ENCODE results near the gene TWF2. TPM values are rescaled to one million over a fixed set of nuclear protein-coding genes. Genes with fewer than 3 reads are reported as not detected.

The TWF2 gene
- total and polyA plus RNA-seq, 10 of the 15 experiments (the other 5 are each of a cell fraction or from before 2014, with no cell fraction given), result 0.16 to 106 (median 68.5) TPM

DNA sequence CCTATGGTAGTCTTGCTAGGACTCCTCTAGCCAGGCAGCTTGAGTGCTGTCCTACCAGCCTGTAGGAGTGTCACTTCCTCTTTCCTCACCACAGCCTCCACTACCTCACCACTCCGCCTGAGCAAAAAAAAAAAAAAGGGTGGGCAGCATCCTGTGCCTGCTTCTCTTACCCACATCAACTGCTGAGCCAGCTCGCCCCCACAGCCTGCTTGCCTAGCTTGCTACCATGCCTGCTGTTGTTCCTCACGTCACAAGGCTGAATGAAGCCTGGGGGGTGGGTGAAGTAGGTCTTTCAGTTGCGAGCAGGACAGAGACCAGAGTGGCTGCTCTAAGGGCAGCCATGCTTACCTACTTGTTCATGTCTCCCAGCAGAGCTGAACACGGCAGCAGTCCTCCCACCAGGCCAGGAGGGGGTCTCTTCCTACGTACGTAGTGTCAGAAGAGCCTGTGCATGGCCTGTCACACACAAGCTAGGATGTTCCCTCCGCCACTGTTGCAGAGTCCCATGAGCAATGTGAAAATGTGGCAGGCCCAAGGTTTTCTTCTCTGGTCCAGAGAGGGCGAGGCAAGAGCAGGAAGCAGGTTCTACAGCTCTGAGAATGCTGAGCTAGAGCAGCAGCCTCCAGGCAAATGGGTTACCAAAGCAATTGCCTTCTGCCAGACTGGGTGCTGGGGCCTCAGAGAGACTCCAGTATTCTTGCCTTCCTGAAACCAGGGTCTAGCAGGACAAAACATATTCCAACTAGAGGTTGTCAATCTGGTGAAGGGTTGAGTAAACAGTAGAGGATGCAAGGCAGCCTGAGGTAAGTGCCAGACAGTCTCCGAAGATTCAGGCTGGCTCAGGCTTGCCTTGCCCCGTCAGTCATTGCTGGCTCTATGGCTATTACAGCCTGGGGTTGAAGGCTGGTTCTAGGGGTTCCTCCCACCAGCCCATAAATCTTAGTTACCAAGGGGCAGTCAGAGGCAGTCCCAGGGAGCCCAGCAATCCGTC is 14.7 kb upstream of the TWF2 start:
- peak overlapping the region; percentile 88 for H3K27ac ChIP-seq (ENCODE audit: control insufficient read depth, insufficient read depth)
- peak overlapping the region; percentile 79 for H3K4me2 ChIP-seq (ENCODE audit: control insufficient read depth, insufficient read depth)
- no TSS peak for BruUV-seq (replicated peaks)
- H2AFZ ChIP-seq (ENCODE audit: control insufficient read depth, low read depth, low read length), result no peak overlapping the region; the same call in 1 of the 2 replicates
- H3K4me1 ChIP-seq (ENCODE audit: control insufficient read depth, insufficient read depth, low read length), result peaks cover 18% of the 10 kb centered on the region
- H3K27me3 ChIP-seq (replicated peaks in 1 of 2; ENCODE audit: control insufficient read depth in 2 of 2, insufficient read depth in 2 of 2, low read length in 1 of 2), result no peaks in the 10 kb centered on the region
- peaks cover 40 to 48% of the 10 kb centered on the region in 2 experiments for H3K36me3 ChIP-seq (ENCODE audit: control insufficient read depth in 2 of 2, insufficient read depth in 2 of 2, low read length in 1 of 2)
- peak overlapping the region; percentile 22 for H3K9ac ChIP-seq (ENCODE audit: control insufficient read depth, insufficient read depth, low read length)
- no peak overlapping the region for H3K4me3 ChIP-seq
- peak; percentile 97 for FAIRE-seq
- DNase-seq (ENCODE audit: low read depth, low spot score), result peak; percentile 85
- 22% methylated on average over 12 of the region's 12 CpGs for WGBS (ENCODE audit: insufficient coverage, insufficient replicate concordance, low lambda C conversion rate, missing lambda C conversion rate)
- no peaks in the 10 kb centered on the region for H3K9me3 ChIP-seq (replicated peaks; ENCODE audit: control insufficient read depth, insufficient read depth, low read length)
- H3K79me2 ChIP-seq (ENCODE audit: control insufficient read depth, insufficient read depth, low read length), result peaks cover 4% of the 10 kb centered on the region
- intact Hi-C loops (cut with micrococcal nuclease; ENCODE audit: unreplicated experiment) (no loop called here), in situ Hi-C loops (cut with MboI) (no loop called here)
- H4K20me1 ChIP-seq (ENCODE audit: control insufficient read depth, insufficient read depth), result no peaks in the 10 kb centered on the region
- CTCF ChIA-PET, result interaction anchor here (0.7 to 3.7 kb wide), 17 partner anchors 9 to 639 kb away, joined by 3 to 20 read pairs (median 5); partner anchors contain the start of genes PPM1M, TLR9 and WDR82
- SMC1A ChIA-PET (ENCODE audit: uncharacterized antibody, unreplicated experiment), result interaction anchor here (0.6 to 3.5 kb wide), 16 partner anchors 10 to 99 kb away, joined by 3 to 30 read pairs (median 6); partner anchors contain the start of genes POC1A, TLR9, TWF2 and WDR82
- peak; percentile 98 for ATAC-seq
- POLR2A ChIA-PET, result interaction anchor here (0.6 to 7.8 kb wide), 14 partner anchors 9 to 696 kb away, joined by 3 to 60 read pairs (median 4); partner anchors contain the start of genes TLR9, TWF2 and WDR82
- RAD21 ChIA-PET (ENCODE audit: unreplicated experiment), result interaction anchor here (0.7 to 2.2 kb wide), 13 partner anchors 10 to 271 kb away, joined by 3 to 20 read pairs (median 7); partner anchors contain the start of genes GLYCTK, TLR9, TWF2 and WDR82
- no peak for TF ChIP-seq ZNF217 (IDR thresholded peaks at IDR 0.05)
- no peak for TF ChIP-seq ESRRA (IDR thresholded peaks at IDR 0.05; ENCODE audit: low read length)
- no peak for TF ChIP-seq CBX3 (IDR thresholded peaks at IDR 0.05; ENCODE audit: borderline replicate concordance, low read depth)
- TF ChIP-seq, protein P1, sequence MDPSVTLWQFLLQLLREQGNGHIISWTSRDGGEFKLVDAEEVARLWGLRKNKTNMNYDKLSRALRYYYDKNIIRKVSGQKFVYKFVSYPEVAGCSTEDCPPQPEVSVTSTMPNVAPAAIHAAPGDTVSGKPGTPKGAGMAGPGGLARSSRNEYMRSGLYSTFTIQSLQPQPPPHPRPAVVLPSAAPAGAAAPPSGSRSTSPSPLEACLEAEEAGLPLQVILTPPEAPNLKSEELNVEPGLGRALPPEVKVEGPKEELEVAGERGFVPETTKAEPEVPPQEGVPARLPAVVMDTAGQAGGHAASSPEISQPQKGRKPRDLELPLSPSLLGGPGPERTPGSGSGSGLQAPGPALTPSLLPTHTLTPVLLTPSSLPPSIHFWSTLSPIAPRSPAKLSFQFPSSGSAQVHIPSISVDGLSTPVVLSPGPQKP (IDR thresholded peaks at IDR 0.05; ENCODE audit: low read depth, low read length), result no peak
- no peak for TF ChIP-seq BRCA1 (IDR thresholded peaks at IDR 0.05; ENCODE audit: low read depth, low read length)
- TF ChIP-seq, protein P2, sequence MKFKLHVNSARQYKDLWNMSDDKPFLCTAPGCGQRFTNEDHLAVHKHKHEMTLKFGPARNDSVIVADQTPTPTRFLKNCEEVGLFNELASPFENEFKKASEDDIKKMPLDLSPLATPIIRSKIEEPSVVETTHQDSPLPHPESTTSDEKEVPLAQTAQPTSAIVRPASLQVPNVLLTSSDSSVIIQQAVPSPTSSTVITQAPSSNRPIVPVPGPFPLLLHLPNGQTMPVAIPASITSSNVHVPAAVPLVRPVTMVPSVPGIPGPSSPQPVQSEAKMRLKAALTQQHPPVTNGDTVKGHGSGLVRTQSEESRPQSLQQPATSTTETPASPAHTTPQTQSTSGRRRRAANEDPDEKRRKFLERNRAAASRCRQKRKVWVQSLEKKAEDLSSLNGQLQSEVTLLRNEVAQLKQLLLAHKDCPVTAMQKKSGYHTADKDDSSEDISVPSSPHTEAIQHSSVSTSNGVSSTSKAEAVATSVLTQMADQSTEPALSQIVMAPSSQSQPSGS (IDR thresholded peaks at IDR 0.05; ENCODE audit: low read length), result peak; percentile 79; the same call in 1 of the 2 replicates
- TF ChIP-seq, protein P3, sequence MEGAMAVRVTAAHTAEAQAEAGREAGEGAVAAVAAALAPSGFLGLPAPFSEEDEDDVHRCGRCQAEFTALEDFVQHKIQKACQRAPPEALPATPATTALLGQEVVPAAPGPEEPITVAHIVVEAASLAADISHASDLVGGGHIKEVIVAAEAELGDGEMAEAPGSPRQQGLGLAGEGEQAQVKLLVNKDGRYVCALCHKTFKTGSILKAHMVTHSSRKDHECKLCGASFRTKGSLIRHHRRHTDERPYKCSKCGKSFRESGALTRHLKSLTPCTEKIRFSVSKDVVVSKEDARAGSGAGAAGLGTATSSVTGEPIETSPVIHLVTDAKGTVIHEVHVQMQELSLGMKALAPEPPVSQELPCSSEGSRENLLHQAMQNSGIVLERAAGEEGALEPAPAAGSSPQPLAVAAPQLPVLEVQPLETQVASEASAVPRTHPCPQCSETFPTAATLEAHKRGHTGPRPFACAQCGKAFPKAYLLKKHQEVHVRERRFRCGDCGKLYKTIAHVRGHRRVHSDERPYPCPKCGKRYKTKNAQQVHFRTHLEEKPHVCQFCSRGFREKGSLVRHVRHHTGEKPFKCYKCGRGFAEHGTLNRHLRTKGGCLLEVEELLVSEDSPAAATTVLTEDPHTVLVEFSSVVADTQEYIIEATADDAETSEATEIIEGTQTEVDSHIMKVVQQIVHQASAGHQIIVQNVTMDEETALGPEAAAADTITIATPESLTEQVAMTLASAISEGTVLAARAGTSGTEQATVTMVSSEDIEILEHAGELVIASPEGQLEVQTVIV (IDR thresholded peaks at IDR 0.05; ENCODE audit: borderline replicate concordance, partially characterized antibody), result no peak
- no peak for TF ChIP-seq NR2C2 (IDR thresholded peaks at IDR 0.05; ENCODE audit: borderline replicate concordance, control insufficient read depth, insufficient read length, low read depth)
- TF ChIP-seq LARP7 (IDR thresholded peaks at IDR 0.05), result no peak
- TF ChIP-seq, protein P4, sequence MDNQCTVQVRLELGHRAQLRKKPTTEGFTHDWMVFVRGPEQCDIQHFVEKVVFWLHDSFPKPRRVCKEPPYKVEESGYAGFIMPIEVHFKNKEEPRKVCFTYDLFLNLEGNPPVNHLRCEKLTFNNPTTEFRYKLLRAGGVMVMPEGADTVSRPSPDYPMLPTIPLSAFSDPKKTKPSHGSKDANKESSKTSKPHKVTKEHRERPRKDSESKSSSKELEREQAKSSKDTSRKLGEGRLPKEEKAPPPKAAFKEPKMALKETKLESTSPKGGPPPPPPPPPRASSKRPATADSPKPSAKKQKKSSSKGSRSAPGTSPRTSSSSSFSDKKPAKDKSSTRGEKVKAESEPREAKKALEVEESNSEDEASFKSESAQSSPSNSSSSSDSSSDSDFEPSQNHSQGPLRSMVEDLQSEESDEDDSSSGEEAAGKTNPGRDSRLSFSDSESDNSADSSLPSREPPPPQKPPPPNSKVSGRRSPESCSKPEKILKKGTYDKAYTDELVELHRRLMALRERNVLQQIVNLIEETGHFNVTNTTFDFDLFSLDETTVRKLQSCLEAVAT (IDR thresholded peaks at IDR 0.05), result peak; percentile 81
- TF ChIP-seq HDGF (IDR thresholded peaks at IDR 0.05), result peak; percentile 91
- TF ChIP-seq PAX8 (IDR thresholded peaks at IDR 0.05), result no peak
- no peak for TF ChIP-seq SUPT20H (IDR thresholded peaks at IDR 0.05; ENCODE audit: borderline replicate concordance, control insufficient read depth, low read depth, low read length)
- peak; percentile 34; the same call in 1 of the 2 replicates for TF ChIP-seq BACH1 (IDR thresholded peaks at IDR 0.05; ENCODE audit: borderline replicate concordance)

Data from GM12878 (cell line).